Renal pelvis (tissue), 12 donors: ENCODE measurements around the gene MAGEA12. TPM values are rescaled to one million over a fixed set of nuclear protein-coding genes. Genes with fewer than 3 reads are reported as not detected.
"Not testable (repeated sequence)": the region's sequence is repeated elsewhere in the genome, so short reads cannot be mapped to it uniquely, and the experiment has no call there.

Experiments used
- DNase-seq: peaks from one replicate; pipeline ENCODE4 v3.0.0-alpha.2; 2013
- long read RNA-seq, 16 experiments: transcript quantifications; one replicate each; lab custom pipeline, GENCODE V29; 2026
- polyA plus RNA-seq, 3 donors: library from polyadenylated mRNA; unstranded; fragments of 120-200 nt; gene quantifications; one replicate each; pipeline ENCODE4 v1.2.1, GENCODE V29; 2013; ENCODE audit not compliant: insufficient read length in 3 of 3

Gene MAGEA12, protein sequence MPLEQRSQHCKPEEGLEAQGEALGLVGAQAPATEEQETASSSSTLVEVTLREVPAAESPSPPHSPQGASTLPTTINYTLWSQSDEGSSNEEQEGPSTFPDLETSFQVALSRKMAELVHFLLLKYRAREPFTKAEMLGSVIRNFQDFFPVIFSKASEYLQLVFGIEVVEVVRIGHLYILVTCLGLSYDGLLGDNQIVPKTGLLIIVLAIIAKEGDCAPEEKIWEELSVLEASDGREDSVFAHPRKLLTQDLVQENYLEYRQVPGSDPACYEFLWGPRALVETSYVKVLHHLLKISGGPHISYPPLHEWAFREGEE
- not detected for polyA plus RNA-seq
- long read RNA-seq, donor 1, result 0 reads
- long read RNA-seq, donor 2, result 0 reads
- long read RNA-seq, donor 3, result 0 reads
- long read RNA-seq, donor 4, result 0 reads
- long read RNA-seq, donor 5, result 0 reads
- long read RNA-seq, donor 6, result 0 reads
- long read RNA-seq, donor 7, result 0 reads
- long read RNA-seq, donor 8, result 0 reads
- long read RNA-seq, donor 9, result 0 reads
- long read RNA-seq, donor 10, result 0 reads
- long read RNA-seq, donor 11, result 0 reads
- long read RNA-seq, donor 12, result 0 reads
- long read RNA-seq, donor 13, result 0 reads
- long read RNA-seq, donor 14, result 0 reads
- long read RNA-seq, donor 15, result 0 reads
- long read RNA-seq, donor 16, result 0 reads

DNA sequence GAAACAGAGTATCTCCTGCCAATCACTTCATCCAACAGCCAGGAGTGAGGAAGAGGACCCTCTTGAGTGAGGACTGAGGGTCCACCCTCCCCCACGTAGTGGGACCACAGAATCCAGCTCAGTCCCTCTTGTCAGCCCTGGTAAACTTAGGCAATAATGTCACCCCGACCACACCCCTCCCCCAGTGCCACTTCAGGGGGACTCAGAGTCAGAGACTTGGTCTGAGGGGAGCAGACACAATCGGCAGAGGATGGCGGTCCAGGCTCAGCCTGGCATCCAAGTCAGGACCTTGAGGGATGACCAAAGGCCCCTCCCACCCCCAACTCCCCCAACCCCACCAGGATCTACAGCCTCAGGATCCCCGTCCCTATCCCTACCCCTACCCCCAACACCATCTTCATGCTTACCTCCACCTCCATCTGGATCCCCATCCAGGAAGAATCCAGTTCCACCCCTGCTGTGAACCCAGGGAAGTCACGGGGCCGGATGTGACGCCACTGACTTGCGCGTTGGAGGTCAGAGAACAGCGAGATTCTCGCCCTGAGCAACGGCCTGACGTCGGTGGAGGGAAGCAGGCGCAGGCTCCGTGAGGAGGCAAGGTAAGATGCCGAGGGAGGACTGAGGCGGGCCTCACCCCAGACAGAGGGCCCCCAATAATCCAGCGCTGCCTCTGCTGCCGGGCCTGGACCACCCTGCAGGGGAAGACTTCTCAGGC is at the start of gene MAGEA12, which contains the start of gene CSAG1:
Gene MAGEA12 (plus strand): TSS at position 497 of the 715 bp plus-strand sequence. CDS start 2,405 bp downstream, outside the sequence.
Gene CSAG1 (minus strand): TSS at position 461 of the 715 bp plus-strand sequence. CDS start 1,261 bp downstream, outside the sequence.
- DNase-seq, result no peak

DNA sequence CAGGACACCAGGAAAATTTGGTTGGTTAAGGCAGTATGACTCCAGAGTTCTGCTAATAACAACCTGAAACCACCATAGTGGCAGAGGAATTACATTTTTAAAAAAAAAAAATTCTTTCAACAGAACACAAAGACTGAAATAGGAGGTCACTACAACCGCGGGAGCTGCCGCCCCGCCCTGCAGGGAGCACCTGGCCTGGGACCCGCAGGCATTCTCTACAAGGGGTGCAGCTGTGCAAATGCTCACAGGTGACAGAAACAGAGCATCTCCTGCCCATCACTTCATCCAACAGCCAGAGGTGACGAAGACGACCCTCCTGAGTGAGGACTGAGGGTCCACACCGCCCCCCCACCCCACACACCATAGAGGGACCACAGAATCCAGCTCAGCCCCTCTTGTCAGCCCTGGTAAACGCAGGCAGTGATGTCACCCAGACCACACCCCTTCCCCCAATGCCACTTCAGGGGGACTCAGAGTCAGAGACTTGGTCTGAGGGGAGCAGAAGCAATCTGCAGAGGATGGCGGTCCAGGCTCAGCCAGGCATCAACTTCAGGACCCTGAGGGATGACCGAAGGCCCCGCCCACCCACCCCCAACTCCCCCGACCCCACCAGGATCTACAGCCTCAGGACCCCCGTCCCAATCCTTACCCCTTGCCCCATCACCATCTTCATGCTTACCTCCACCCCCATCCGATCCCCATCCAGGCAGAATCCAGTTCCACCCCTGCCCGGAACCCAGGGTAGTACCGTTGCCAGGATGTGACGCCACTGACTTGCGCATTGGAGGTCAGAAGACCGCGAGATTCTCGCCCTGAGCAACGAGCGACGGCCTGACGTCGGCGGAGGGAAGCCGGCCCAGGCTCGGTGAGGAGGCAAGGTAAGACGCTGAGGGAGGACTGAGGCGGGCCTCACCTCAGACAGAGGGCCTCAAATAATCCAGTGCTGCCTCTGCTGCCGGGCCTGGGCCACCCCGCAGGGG is 35.3 kb upstream of the MAGEA12 start, which contains the start of gene MAGEA3:
Gene MAGEA3 (plus strand): TSS at position 843 of the 980 bp plus-strand sequence. CDS start 2,039 bp downstream, outside the sequence.
- not testable (repeated sequence) for DNase-seq

DNA sequence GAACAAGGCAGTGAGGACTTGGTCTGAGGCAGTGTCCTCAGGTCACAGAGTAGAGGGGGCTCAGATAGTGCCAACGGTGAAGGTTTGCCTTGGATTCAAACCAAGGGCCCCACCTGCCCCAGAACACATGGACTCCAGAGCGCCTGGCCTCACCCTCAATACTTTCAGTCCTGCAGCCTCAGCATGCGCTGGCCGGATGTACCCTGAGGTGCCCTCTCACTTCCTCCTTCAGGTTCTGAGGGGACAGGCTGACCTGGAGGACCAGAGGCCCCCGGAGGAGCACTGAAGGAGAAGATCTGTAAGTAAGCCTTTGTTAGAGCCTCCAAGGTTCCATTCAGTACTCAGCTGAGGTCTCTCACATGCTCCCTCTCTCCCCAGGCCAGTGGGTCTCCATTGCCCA is 33.2 kb upstream of the MAGEA12 start:
- not testable (repeated sequence) for DNase-seq

DNA sequence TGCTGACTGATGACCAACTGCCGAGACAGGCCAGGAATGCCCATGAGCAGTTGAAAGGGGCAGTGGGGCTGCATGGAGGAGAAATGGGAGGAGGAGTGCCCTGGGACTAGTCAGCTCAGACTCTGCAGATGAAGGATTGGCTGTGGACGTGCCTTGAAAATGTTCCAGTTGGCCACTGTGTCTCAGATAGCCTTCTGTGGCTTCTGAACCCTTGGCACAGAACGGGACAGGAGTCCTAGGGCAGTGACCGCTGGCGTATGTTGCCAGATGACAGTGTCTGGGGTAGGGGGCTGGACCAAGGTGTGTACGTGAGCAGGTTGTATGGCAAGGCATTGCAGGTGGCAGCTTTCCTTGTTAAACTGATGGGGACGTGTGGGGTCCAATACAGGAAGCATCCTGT is 27.1 kb upstream of the MAGEA12 start:
- not testable (repeated sequence) for DNase-seq

DNA sequence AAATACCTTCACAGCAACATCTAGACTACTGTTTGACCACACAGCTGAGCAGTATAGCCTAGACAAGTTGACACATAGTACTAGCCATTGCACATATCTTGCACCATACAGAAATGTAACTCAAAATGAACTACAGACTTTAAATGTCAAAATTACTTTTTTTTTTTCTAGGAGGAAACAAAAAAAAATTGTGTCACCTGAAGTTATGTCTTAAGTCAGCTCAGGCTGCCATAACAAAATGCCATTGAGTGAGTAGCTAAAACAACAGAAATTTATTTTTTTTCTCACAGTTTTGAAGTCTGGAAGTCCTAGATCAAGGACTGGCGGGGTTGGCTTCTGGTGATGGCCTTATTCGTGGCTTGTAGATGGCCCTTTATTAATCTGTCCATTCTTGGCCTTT is 24.4 kb upstream of the MAGEA12 start, which contains the start of gene CSAG2:
Gene CSAG2 (minus strand): TSS at position 101 of the 400 bp plus-strand sequence. CDS start 161 bp downstream, outside the sequence.
- DNase-seq, result not testable (repeated sequence)

DNA sequence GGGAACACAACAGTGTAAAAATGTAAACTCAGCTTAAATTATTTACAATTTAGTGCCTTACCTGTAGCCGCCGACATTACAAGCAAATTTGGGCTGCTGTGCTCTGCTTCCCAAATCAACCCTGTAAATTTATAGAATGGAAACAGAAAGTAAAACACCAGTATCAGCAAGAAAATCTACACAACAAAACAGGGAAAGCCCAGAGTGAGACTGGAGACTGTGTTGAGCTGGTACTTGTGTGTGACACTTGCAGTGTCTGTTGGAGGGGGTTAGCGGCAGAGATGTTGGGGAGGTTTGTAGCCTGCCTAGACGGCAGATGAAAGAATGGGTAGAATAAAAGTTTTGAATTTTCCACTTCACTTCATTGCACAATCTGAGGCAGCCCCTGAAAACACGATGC is 20.4 kb upstream of the MAGEA12 start:
- not testable (repeated sequence) for DNase-seq

DNA sequence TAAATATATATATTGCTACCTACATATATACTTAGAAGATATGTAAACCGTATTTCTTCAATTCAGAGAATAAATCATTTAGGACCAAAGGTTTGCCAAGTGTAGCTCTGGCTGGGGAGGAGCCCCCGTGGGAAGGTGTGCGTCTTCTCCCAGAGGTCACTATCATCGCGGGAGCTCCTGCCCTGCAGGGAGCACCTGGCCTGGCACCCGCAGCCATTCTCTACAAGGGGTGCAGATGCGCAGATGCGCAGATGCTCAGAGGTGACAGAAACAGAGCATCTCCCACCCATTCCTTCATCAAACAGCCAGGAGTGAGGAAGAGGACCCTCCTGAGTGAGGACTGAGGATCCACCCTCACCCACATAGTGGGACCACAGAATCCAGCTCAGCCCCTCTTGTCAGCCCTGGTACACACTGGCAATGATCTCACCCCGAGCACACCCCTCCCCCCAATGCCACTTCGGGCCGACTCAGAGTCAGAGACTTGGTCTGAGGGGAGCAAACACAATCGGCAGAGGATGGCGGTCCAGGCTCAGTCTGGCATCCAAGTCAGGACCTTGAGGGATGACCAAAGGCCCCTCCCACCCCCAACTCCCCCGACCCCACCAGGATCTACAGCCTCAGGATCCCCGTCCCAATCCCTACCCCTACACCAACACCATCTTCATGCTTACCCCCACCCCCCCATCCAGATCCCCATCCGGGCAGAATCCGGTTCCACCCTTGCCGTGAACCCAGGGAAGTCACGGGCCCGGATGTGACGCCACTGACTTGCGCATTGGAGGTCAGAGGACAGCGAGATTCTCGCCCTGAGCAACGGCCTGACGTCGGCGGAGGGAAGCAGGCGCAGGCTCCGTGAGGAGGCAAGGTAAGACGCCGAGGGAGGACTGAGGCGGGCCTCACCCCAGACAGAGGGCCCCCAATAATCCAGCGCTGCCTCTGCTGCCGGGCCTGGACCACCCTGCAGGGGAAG is 19.5 kb upstream of the MAGEA12 start, which contains the start of gene MAGEA2B:
Gene MAGEA2B (plus strand): TSS at position 814 of the 973 bp plus-strand sequence. CDS start 2,479 bp downstream, outside the sequence.
- not testable (repeated sequence) for DNase-seq

DNA sequence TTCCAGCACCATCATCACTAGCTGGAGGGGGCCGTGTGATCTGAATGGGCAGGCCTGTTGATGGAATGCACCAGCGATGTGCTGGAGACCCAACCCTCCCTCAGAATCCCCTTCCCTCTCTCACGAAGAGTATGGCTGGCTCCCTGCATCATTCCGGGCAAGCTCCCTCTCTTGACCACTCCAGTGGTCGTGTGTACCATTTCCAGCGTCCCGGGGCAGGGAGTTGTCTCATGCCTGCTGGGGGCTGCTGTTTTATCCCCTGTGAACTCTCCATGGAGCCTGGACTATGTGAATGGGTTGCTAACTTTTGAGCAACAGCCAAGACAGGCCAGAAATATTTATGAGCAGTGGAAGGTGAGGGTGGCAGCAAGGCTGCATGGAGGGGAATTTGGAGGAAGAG is 8.1 kb upstream of the MAGEA12 start:
- no peak for DNase-seq

DNA sequence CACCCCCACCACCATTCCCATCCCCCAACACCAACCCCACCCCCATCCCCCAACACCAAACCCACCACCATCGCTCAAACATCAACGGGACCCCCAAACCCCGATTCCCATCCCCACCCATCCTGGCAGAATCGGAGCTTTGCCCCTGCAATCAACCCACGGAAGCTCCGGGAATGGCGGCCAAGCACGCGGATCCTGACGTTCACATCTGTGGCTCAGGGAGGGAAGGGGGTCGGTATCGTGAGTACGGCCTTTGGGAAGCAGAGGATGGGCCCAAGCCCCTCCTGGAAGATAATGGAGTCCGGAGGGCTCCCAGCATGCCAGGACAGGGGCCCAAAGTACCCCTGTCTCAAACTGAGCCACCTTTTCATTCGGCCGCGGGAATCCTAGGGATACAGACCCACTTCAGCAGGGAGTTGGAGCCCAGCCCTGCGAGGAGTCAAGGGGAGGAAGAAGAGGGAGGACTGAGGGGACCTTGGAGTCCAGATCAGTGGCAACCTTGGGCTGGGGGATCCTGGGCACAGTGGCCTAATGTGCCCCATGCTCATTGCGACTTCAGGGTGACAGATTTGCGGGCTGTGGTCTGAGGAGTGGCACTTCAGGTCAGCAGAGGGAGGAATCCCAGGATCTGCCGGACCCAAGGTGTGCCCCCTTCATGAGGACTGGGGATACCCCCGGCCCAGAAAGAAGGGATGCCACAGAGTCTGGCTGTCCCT is 744 bp downstream of the MAGEA12 start:
- DNase-seq, result not testable (repeated sequence)

DNA sequence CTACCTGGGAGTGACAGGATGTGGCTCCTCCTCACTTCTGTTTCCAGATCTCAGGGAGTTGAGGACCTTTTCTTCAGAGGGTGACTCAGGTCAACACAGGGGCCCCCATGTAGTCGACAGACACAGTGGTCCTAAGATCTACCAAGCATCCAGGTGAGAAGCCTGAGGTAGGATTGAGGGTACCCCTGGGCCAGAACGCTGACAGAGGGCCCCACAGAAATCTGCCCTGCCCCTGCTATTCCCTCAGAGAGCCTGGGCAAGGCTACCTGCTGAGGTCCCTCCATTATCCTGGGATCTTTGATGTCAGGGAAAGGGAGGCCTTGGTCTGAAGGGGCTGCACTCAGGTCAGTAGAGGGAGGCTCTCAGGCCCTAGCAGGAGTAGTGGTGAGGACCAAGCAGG is 1.5 kb downstream of the MAGEA12 start:
- no peak for DNase-seq

DNA sequence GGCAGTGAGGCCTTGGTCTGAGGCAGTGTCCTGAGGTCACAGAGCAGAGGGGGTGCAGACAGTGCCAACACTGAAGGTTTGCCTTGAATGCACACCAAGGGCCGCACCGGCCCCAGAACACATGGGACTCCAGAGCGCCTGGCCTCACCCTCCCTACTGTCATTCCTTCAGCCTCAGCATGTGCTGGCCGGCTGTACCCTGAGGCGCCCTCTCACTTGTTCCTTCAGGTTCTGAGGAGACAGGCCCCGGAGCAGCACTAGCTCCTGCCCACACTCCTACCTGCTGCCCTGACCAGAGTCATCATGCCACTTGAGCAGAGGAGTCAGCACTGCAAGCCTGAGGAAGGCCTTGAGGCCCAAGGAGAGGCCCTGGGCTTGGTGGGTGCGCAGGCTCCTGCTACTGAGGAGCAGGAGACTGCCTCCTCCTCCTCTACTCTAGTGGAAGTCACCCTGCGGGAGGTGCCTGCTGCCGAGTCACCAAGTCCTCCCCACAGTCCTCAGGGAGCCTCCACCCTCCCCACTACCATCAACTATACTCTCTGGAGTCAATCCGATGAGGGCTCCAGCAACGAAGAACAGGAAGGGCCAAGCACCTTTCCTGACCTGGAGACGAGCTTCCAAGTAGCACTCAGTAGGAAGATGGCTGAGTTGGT is 2.4 kb downstream of the MAGEA12 start:
- no peak for DNase-seq

DNA sequence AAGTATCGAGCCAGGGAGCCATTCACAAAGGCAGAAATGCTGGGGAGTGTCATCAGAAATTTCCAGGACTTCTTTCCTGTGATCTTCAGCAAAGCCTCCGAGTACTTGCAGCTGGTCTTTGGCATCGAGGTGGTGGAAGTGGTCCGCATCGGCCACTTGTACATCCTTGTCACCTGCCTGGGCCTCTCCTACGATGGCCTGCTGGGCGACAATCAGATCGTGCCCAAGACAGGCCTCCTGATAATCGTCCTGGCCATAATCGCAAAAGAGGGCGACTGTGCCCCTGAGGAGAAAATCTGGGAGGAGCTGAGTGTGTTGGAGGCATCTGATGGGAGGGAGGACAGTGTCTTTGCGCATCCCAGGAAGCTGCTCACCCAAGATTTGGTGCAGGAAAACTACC is 3.0 kb downstream of the MAGEA12 start:
- DNase-seq, result not testable (repeated sequence)

DNA sequence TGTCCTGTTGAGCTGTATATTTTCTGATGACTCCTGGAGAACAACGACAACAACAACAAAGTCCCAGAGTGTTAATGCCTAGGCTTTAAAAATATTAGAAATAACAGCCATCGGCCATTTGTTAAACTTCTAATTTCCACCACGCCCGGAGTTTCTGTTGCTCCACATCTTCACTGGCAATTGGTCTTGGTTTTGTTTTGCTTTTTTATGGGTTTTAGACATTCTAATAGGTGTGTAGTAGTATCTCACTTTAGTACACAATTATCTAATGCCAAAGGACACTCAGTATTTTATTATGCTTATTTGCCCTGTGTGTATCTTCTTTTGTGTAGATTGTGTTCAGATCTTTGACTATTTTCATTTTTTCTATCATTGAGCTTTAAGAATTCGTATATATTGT is 5.0 kb downstream of the MAGEA12 start:
- no peak for DNase-seq

DNA sequence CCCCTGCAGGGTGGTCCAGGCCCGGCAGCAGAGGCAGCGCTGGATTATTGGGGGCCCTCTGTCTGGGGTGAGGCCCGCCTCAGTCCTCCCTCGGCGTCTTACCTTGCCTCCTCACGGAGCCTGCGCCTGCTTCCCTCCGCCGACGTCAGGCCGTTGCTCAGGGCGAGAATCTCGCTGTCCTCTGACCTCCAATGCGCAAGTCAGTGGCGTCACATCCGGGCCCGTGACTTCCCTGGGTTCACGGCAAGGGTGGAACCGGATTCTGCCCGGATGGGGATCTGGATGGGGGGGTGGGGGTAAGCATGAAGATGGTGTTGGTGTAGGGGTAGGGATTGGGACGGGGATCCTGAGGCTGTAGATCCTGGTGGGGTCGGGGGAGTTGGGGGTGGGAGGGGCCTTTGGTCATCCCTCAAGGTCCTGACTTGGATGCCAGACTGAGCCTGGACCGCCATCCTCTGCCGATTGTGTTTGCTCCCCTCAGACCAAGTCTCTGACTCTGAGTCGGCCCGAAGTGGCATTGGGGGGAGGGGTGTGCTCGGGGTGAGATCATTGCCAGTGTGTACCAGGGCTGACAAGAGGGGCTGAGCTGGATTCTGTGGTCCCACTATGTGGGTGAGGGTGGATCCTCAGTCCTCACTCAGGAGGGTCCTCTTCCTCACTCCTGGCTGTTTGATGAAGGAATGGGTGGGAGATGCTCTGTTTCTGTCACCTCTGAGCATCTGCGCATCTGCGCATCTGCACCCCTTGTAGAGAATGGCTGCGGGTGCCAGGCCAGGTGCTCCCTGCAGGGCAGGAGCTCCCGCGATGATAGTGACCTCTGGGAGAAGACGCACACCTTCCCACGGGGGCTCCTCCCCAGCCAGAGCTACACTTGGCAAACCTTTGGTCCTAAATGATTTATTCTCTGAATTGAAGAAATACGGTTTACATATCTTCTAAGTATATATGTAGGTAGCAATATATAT is 20.4 kb downstream of the MAGEA12 start, which contains the start of gene MAGEA2:
Gene MAGEA2 (minus strand): TSS at position 157 of the 965 bp plus-strand sequence. CDS start 2,479 bp downstream, outside the sequence.
- DNase-seq, result not testable (repeated sequence)

DNA sequence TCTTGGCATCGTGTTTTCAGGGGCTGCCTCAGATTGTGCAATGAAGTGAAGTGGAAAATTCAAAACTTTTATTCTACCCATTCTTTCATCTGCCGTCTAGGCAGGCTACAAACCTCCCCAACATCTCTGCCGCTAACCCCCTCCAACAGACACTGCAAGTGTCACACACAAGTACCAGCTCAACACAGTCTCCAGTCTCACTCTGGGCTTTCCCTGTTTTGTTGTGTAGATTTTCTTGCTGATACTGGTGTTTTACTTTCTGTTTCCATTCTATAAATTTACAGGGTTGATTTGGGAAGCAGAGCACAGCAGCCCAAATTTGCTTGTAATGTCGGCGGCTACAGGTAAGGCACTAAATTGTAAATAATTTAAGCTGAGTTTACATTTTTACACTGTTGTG is 21.3 kb downstream of the MAGEA12 start:
- DNase-seq, result not testable (repeated sequence)

DNA sequence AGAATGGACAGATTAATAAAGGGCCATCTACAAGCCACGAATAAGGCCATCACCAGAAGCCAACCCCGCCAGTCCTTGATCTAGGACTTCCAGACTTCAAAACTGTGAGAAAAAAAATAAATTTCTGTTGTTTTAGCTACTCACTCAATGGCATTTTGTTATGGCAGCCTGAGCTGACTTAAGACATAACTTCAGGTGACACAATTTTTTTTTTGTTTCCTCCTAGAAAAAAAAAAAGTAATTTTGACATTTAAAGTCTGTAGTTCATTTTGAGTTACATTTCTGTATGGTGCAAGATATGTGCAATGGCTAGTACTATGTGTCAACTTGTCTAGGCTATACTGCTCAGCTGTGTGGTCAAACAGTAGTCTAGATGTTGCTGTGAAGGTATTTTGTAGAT is 25.4 kb downstream of the MAGEA12 start, which contains the start of gene CSAG3:
Gene CSAG3 (plus strand): TSS at position 301 of the 400 bp plus-strand sequence.
- DNase-seq, result not testable (repeated sequence)
